Activated T-helper 1 cell treated with anti-CD3 and anti-CD28 coated beads, Interleukin-2, amount 50 U/mL, for 16 hours (primary cell): ENCODE results near the gene SLC25A25.
"Not testable (repeated sequence)": the region's sequence is repeated elsewhere in the genome, so short reads cannot be mapped to it uniquely, and the experiment has no call there.

Experiments
- DNase-seq, 2 donors: peaks; one replicate each; pipeline ENCODE4 v3.0.0-alpha.2; 2020; ENCODE audit warnings: low read depth in 1 of 2, low spot score in 1 of 2

Gene SLC25A25

GRCh38 chr9:128067645-128068385 lies at the start of gene SLC25A25:
SLC25A25 (plus strand) TSS chr9:128068232; CDS start chr9:128068320, 88 bp downstream.
- peak; percentile 100 for DNase-seq

GRCh38 chr9:128020692-128021091 lies 47.3 kb upstream of the SLC25A25 start:
- DNase-seq, result no peak

- no peak for DNase-seq
These were observed 46.9 kb upstream of the SLC25A25 start for GRCh38 chr9:128021098-128021497.

- no peak for DNase-seq
These were observed 45.1 kb upstream of the SLC25A25 start for GRCh38 chr9:128022886-128023285.

GRCh38 chr9:128023671-128024070 lies 44.4 kb upstream of the SLC25A25 start:
- DNase-seq, result not testable (repeated sequence)

- DNase-seq, result no peak
These were observed 43.2 kb upstream of the SLC25A25 start for GRCh38 chr9:128024761-128025308.

- no peak for DNase-seq
These were observed 42.3 kb upstream of the SLC25A25 start for GRCh38 chr9:128025736-128026135.

GRCh38 chr9:128026255-128026772 lies 41.7 kb upstream of the SLC25A25 start:
- DNase-seq, result peak; percentile 66 to 67

- DNase-seq, result peak in 1 of 2 donors; percentile 31
These were observed 41.1 kb upstream of the SLC25A25 start for GRCh38 chr9:128026773-128027541.

GRCh38 chr9:128027705-128028104 lies 40.3 kb upstream of the SLC25A25 start:
- DNase-seq, result no peak

GRCh38 chr9:128033609-128034008 lies 34.4 kb upstream of the SLC25A25 start:
- no peak for DNase-seq

- DNase-seq, result peak; percentile 23 to 46
These were observed 33.0 kb upstream of the SLC25A25 start for GRCh38 chr9:128034821-128035652.

GRCh38 chr9:128036522-128036921 lies 31.5 kb upstream of the SLC25A25 start:
- DNase-seq, result not testable (repeated sequence)

GRCh38 chr9:128040783-128041182 lies 27.2 kb upstream of the SLC25A25 start:
- not testable (repeated sequence) for DNase-seq

- DNase-seq, result no peak
These were observed 26.0 kb upstream of the SLC25A25 start for GRCh38 chr9:128042043-128042442.

GRCh38 chr9:128043467-128043868 lies 24.6 kb upstream of the SLC25A25 start:
- no peak for DNase-seq

- DNase-seq, result not testable (repeated sequence)
These were observed 22.6 kb upstream of the SLC25A25 start for GRCh38 chr9:128045409-128045808.

GRCh38 chr9:128045831-128046230 lies 22.2 kb upstream of the SLC25A25 start:
- DNase-seq, result no peak

- no peak for DNase-seq
These were observed 20.8 kb upstream of the SLC25A25 start for GRCh38 chr9:128047231-128047630.

GRCh38 chr9:128048663-128049062 lies 19.4 kb upstream of the SLC25A25 start:
- no peak for DNase-seq

GRCh38 chr9:128049843-128050242 lies 18.2 kb upstream of the SLC25A25 start:
- no peak for DNase-seq
